DMS153 treated with DMSO at 0.1 percent for 48 hours (cell line): Measurements from ENCODE around the gene XRCC4.

ENCODE experiments used
- DNase-seq: peaks from one replicate; lab custom pipeline; 2025; ENCODE audit not compliant: unreplicated experiment; lab: John Stamatoyannopoulos, UW

XRCC4 gene

GRCh38 chr5:83069096-83069799, 8.1 kb upstream of the XRCC4 start:
- DNase-seq = no peak

GRCh38 chr5:83071286-83072051, 5.9 kb upstream of the XRCC4 start:
- DNase-seq = no peak

GRCh38 chr5:83072966-83073365, 4.4 kb upstream of the XRCC4 start:
- no peak for DNase-seq

- DNase-seq = no peak
These were observed 415 bp downstream of the XRCC4 start for GRCh38 chr5:83077662-83078261.

- DNase-seq = no peak
These were observed 5.4 kb downstream of the XRCC4 start for GRCh38 chr5:83082750-83083149.

- no peak for DNase-seq
These were observed 7.0 kb downstream of the XRCC4 start for GRCh38 chr5:83084336-83084735.

- DNase-seq = no peak
These were observed 7.8 kb downstream of the XRCC4 start for GRCh38 chr5:83085106-83085505.

- no peak for DNase-seq
These were observed 12.8 kb downstream of the XRCC4 start for GRCh38 chr5:83090169-83090568.

- no peak for DNase-seq
These were observed 15.3 kb downstream of the XRCC4 start for GRCh38 chr5:83092619-83093018.

- DNase-seq = no peak
These were observed 16.3 kb downstream of the XRCC4 start for GRCh38 chr5:83093692-83094091.

- no peak for DNase-seq
These were observed 18.0 kb downstream of the XRCC4 start for GRCh38 chr5:83095163-83095956.

- DNase-seq = no peak
These were observed 18.7 kb downstream of the XRCC4 start for GRCh38 chr5:83095957-83096539.

- no peak for DNase-seq
These were observed 19.5 kb downstream of the XRCC4 start for GRCh38 chr5:83096660-83097339.

- no peak for DNase-seq
These were observed 20.4 kb downstream of the XRCC4 start for GRCh38 chr5:83097689-83098231.

- no peak for DNase-seq
These were observed 21.7 kb downstream of the XRCC4 start for GRCh38 chr5:83099001-83099400.

GRCh38 chr5:83099445-83099844, 22.1 kb downstream of the XRCC4 start:
- no peak for DNase-seq

- no peak for DNase-seq
These were observed 24.2 kb downstream of the XRCC4 start for GRCh38 chr5:83101514-83101913.

GRCh38 chr5:83102364-83102980, 25.1 kb downstream of the XRCC4 start:
- no peak for DNase-seq

- DNase-seq = no peak
These were observed 26.7 kb downstream of the XRCC4 start for GRCh38 chr5:83104021-83104420.
